Measurements from ENCODE around the gene NKIRAS2. TPM values are rescaled to one million over a fixed set of nuclear protein-coding genes. Genes with fewer than 3 reads are reported as not detected.

NKIRAS2 gene
- total RNA-seq, 1 experiment from 2014 or later = 48.6 TPM

- DNase-seq (ENCODE audit: low spot score) = no peak
Measured at GRCh38 chr17:42026857-42027589, 7.1 kb downstream of the NKIRAS2 start.

GRCh38 chr17:42027590-42027889 is 7.7 kb downstream of the NKIRAS2 start:
- no peak for DNase-seq (ENCODE audit: low spot score)

- no peak for DNase-seq (ENCODE audit: low spot score)
Measured at GRCh38 chr17:42027961-42028790, 8.3 kb downstream of the NKIRAS2 start.

- no peak for DNase-seq (ENCODE audit: low spot score)
Measured at GRCh38 chr17:42028791-42029127, 8.9 kb downstream of the NKIRAS2 start.

GRCh38 chr17:42031584-42031983 is 11.7 kb downstream of the NKIRAS2 start:
- DNase-seq (ENCODE audit: low spot score) = no peak

GRCh38 chr17:42034059-42034458 is 14.2 kb downstream of the NKIRAS2 start:
- no peak for DNase-seq (ENCODE audit: low spot score)

- no peak for DNase-seq (ENCODE audit: low spot score)
Measured at GRCh38 chr17:42038221-42038973, 18.5 kb downstream of the NKIRAS2 start.

- no peak for DNase-seq (ENCODE audit: low spot score)
Measured at GRCh38 chr17:42039794-42040763, 20.2 kb downstream of the NKIRAS2 start.

GRCh38 chr17:42040818-42041217 is 20.9 kb downstream of the NKIRAS2 start:
- no peak for DNase-seq (ENCODE audit: low spot score)

GRCh38 chr17:42041619-42042018 is 21.7 kb downstream of the NKIRAS2 start:
- DNase-seq (ENCODE audit: low spot score) = no peak

- DNase-seq (ENCODE audit: low spot score) = no peak
Measured at GRCh38 chr17:42042598-42043319, 22.9 kb downstream of the NKIRAS2 start.

GRCh38 chr17:42045719-42046118 is 25.8 kb downstream of the NKIRAS2 start:
- DNase-seq (ENCODE audit: low spot score) = no peak

GRCh38 chr17:42047343-42047742 is 27.5 kb downstream of the NKIRAS2 start:
- no peak for DNase-seq (ENCODE audit: low spot score)

GRCh38 chr17:42049834-42050392 is 30.0 kb downstream of the NKIRAS2 start:
- no peak for DNase-seq (ENCODE audit: low spot score)

GRCh38 chr17:42050393-42051012 is 30.6 kb downstream of the NKIRAS2 start, which contains the start of gene C17orf113:
C17orf113 (minus strand) TSS chr17:42050601; CDS start chr17:42043376, 7,225 bp downstream.
- DNase-seq (ENCODE audit: low spot score) = no peak

- no peak for DNase-seq (ENCODE audit: low spot score)
Measured at GRCh38 chr17:42051013-42051400, 31.1 kb downstream of the NKIRAS2 start.

GRCh38 chr17:42051645-42052044 is 31.8 kb downstream of the NKIRAS2 start:
- no peak for DNase-seq (ENCODE audit: low spot score)

GRCh38 chr17:42052346-42052877 is 32.5 kb downstream of the NKIRAS2 start:
- DNase-seq (ENCODE audit: low spot score) = no peak

- DNase-seq (ENCODE audit: low spot score) = no peak
Measured at GRCh38 chr17:42053731-42054500, 34.0 kb downstream of the NKIRAS2 start.
